ENCODE measurements around the gene NDP.
"Not testable (repeated sequence)": the region's sequence is repeated elsewhere in the genome, so short reads cannot be mapped to it uniquely, and the experiment has no call there.

NDP gene

DNA sequence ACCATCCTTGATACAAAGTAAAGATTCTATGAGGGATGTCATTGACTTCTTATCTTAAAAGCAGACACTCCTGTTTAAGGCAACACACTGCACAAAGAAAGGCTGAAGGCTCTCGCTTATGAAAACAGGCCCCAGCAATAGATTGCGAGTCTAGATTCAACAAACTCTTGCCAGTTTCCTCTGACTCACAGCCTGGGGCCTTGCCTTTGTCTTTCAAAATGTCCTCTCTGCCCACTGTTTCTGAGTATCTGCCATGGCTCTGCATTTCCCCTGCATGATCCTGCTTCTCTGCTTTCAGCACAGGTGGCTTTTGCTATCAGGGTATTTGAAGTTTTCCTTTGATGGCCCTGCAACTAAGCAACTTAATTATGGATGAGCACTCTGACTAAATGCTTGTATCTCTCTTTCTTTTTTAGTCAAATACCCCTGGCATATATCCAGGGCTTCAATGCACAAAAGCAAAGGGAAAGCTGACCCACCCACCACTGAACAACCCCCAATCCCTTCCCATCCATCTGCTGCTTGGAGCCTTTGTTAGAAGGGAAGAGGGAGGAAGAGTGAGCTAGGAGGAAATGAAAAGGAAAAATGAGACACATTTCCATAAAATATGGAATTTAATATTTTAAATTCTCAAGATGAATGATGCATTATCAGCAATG is 32.2 kb downstream of the NDP start:
- Histone ChIP-seq H3K4me3 (no peak overlapping the region), H3K36me3 (ENCODE audit: insufficient read depth, low read length) (no peaks in the 10 kb centered on the region), H3K9me3 (ENCODE audit: low read depth, low read length) (no peaks in the 10 kb centered on the region), H3K27ac (no peak overlapping the region), H3K9ac (ENCODE audit: insufficient read length) (no peak overlapping the region)
- DNase-seq (ENCODE audit: low read depth, low spot score): no peak
- no peak for TF ChIP-seq POLR2AphosphoS5 (IDR thresholded peaks at IDR 0.05; ENCODE audit: borderline replicate concordance, low read depth, low read length)

DNA sequence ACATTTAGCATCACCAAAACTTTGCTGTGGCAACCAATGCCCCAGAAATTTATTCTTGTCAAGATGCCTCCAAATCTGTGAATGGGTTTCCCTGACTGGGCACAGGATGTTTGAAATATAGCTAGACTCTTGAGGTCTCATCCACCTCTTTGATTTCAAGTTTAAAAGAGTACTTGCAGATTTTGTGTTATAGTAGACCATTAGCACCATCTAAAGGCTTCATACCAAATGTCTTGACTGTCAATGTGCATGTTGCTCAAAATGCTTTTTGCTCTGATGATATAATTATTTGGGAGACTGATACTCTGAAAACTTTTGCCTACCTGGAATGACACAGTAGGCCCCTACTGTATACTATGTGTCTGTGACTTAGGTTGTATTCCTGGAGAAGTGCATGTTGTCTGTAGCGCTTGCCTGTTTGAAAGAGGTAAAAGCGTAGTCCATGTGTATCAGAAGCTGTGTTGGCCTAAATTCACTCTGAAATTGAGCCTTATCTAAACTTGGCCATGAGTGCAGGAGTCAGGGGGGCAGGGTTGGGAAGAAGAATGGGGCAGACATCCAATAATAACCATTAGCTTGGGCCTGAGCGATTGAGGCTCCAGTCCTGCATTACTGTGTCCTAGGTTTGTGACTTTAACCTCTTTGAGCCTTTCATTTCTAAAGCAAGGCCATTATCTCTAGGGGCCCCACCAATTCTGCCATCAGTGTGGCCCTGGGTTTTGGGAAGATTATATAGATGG is 33.8 kb downstream of the NDP start:
- H3K9me3 ChIP-seq (ENCODE audit: low read depth, low read length): no peaks in the 10 kb centered on the region
- no peak for TF ChIP-seq POLR2AphosphoS5 (IDR thresholded peaks at IDR 0.05; ENCODE audit: borderline replicate concordance, low read depth, low read length)
- no peaks in the 10 kb centered on the region for H3K36me3 ChIP-seq (ENCODE audit: insufficient read depth, low read length)
- no peak overlapping the region for H3K4me3 ChIP-seq
- H3K27ac ChIP-seq: no peak overlapping the region
- no peak overlapping the region for H3K9ac ChIP-seq (ENCODE audit: insufficient read length)
- DNase-seq (ENCODE audit: low read depth, low spot score): no peak

DNA sequence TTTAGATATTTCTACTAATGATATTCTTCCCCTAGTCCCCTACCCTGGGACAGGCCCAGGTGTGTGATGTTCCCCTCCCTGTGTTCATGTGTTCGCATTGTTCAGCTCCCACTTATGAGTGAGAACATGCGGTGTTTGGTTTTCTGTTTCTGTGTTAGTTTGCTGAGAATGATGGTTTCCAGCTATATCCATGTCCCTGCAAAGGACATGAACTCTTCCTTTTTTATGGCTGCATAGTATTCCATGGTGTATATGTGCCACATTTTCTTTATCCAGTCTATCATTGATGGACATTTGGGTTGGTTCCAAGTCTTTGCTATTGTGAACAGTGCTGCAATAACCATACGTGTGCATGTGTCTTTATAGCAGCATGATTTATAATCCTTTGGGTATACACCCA is 51.2 kb downstream of the NDP start:
- H3K9ac ChIP-seq (ENCODE audit: insufficient read length); H3K4me3 ChIP-seq; H3K36me3 ChIP-seq (ENCODE audit: insufficient read depth, low read length); H3K9me3 ChIP-seq (ENCODE audit: low read depth, low read length); DNase-seq (ENCODE audit: low read depth, low spot score); H3K27ac ChIP-seq: not testable (repeated sequence)

DNA sequence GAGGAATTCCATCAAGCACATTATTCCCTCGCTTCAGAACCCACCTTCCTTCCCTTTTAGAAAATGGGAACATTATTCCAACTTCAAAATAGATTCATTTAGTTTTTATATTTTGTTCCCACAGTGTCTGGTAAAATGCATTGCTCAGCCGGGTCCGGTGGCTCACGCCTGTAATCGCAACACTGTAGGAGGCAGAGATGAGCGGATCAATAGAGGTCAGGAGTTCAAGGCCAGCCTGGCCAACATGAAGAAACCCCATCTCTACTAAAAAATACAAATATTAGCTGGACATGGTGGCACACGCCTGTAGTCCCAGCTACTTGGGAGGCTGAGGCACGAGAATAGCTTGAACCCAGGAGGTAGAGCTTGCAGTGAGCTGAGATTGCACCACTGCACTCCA is 62.4 kb downstream of the NDP start:
- not testable (repeated sequence) for DNase-seq (ENCODE audit: low read depth, low spot score); H3K4me3 ChIP-seq; H3K36me3 ChIP-seq (ENCODE audit: insufficient read depth, low read length)

DNA sequence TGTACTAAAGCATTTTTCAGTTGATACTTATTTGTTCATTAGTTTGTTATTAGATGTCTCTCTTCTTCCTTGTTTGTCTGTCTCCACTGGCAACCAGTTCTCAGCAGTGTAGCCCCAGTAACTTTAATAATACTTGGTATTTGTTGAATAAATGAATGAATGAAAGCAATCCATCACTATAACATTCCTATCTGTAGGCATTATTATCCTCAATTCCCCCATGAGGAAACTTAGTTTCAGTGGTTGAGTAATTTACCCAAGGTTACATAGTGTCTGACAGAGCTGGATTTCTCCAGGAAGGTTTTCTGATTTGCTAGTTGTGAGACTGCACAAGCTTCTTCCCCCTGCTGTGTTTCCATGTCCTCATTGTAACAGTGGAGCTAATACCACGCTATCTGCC is 63.2 kb downstream of the NDP start:
- H3K27ac ChIP-seq: no peak overlapping the region
- no peak overlapping the region for H3K4me3 ChIP-seq
- no peak for DNase-seq (ENCODE audit: low read depth, low spot score)
- H3K9ac ChIP-seq (ENCODE audit: insufficient read length): no peak overlapping the region
- TF ChIP-seq EZH2 (IDR thresholded peaks at IDR 0.05): no peak
- no peak for TF ChIP-seq FOXP2 (optimal IDR thresholded peaks at IDR 0.05; ENCODE audit: control extremely low read depth, extremely low read length, insufficient read depth)
- no peak for TF ChIP-seq POLR2AphosphoS5 (IDR thresholded peaks at IDR 0.05; ENCODE audit: borderline replicate concordance, low read depth, low read length)
- H3K36me3 ChIP-seq (ENCODE audit: insufficient read depth, low read length): no peaks in the 10 kb centered on the region
- H3K9me3 ChIP-seq (ENCODE audit: low read depth, low read length): no peaks in the 10 kb centered on the region

More for the DNA sequence above, 62.4 kb downstream of the NDP start:
- H3K9me3 ChIP-seq (ENCODE audit: low read depth, low read length); H3K27ac ChIP-seq; H3K9ac ChIP-seq (ENCODE audit: insufficient read length): not testable (repeated sequence)

DNA sequence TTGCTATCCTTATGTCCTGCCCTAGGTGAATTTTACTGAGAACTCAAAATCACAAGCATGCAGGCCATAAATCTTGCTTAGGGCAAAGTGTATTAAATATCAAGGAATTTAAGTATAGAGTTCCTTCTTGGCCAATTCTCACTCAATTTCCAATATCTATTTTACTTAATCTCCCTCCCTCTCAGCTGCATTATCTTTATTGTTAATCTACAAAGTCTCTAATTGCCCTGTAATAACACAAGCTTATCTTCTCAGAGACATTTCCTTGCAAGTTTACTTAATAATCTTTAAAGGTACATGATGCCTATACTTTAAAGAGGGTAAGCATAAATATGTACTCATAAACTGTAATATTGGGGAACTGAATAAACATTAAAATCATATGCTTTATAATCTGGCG is 64.0 kb downstream of the NDP start:
- no peak for TF ChIP-seq POLR2AphosphoS5 (IDR thresholded peaks at IDR 0.05; ENCODE audit: borderline replicate concordance, low read depth, low read length)
- TF ChIP-seq FOXP2 (optimal IDR thresholded peaks at IDR 0.05; ENCODE audit: control extremely low read depth, extremely low read length, insufficient read depth): no peak
- TF ChIP-seq EZH2 (IDR thresholded peaks at IDR 0.05): no peak
- no peak for DNase-seq (ENCODE audit: low read depth, low spot score)
- Histone ChIP-seq H3K9ac (ENCODE audit: insufficient read length) (no peak overlapping the region), H3K27ac (no peak overlapping the region), H3K4me3 (no peak overlapping the region), H3K9me3 (ENCODE audit: low read depth, low read length) (no peaks in the 10 kb centered on the region), H3K36me3 (ENCODE audit: insufficient read depth, low read length) (no peaks in the 10 kb centered on the region)

DNA sequence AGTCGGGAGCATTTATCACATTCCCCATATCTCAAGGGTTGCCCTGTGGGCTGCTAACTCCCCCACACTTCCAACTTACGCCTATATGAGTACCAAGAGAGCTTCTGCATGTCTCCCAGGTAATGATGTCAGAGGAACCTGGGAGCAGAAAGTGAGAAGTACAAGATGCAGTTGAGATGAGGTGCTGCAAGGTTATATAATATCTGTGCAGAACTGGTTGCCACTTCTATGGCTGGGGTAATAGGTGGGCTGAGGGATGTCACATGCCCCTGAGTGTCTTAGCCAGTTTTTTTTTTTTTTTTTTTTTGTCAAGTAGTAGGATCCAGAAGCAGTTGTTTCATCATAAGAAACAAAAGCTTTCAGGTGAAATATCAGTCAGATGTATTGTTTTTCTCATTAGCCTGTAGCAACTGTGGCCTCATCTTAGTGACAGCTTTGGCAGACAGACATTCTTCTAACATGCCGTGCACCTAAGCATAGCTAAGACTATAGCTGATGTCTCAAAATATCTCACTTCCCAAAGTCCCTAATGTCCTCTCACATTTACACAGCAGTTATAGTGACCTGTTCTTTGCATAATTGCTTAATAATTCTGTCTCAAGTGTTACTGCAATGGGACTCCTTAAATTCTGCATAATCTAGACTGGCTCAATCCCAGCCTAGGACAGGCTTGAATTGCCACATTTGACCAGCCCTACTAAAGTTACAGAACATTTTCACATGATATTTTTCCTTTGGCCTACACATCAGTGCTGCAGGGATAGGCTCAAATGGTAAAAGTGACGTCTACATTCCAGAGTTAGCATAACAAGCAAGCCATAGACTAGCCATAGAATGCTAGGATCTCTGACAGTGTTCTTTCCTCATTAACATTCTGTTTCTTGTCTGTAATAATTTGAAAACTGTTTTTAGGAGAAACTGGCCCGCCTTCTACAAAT is 73.0 kb downstream of the NDP start:
- TF ChIP-seq EZH2 (IDR thresholded peaks at IDR 0.05) (no peak), POLR2AphosphoS5 (IDR thresholded peaks at IDR 0.05; ENCODE audit: borderline replicate concordance, low read depth, low read length) (no peak), FOXP2 (optimal IDR thresholded peaks at IDR 0.05; ENCODE audit: control extremely low read depth, extremely low read length, insufficient read depth) (no peak)
- H3K27ac ChIP-seq: no peak overlapping the region
- DNase-seq (ENCODE audit: low read depth, low spot score): no peak

More for the DNA sequence above, 73.0 kb downstream of the NDP start:
- no peaks in the 10 kb centered on the region for H3K9me3 ChIP-seq (ENCODE audit: low read depth, low read length)
- H3K36me3 ChIP-seq (ENCODE audit: insufficient read depth, low read length): no peaks in the 10 kb centered on the region
- no peak overlapping the region for H3K9ac ChIP-seq (ENCODE audit: insufficient read length)
- no peak overlapping the region for H3K4me3 ChIP-seq

All from SK-N-MC (cell line).